GM19467 (cell line): Measurements from ENCODE around the gene BLID.

Experiments
- ATAC-seq: cut with Tn5 transposase; IDR thresholded peaks from one replicate; pipeline ENCODE4 v1.9.1; 2021; ENCODE audit warnings: mild to moderate bottlenecking, moderate library complexity; ENCODE audit not compliant: unreplicated experiment

BLID gene

GRCh38 chr11:122140500-122140899 is 24.5 kb upstream of the BLID start:
- ATAC-seq = no peak

- ATAC-seq = no peak
Observed at GRCh38 chr11:122139595-122139866, 23.5 kb upstream of the BLID start.

DNA sequence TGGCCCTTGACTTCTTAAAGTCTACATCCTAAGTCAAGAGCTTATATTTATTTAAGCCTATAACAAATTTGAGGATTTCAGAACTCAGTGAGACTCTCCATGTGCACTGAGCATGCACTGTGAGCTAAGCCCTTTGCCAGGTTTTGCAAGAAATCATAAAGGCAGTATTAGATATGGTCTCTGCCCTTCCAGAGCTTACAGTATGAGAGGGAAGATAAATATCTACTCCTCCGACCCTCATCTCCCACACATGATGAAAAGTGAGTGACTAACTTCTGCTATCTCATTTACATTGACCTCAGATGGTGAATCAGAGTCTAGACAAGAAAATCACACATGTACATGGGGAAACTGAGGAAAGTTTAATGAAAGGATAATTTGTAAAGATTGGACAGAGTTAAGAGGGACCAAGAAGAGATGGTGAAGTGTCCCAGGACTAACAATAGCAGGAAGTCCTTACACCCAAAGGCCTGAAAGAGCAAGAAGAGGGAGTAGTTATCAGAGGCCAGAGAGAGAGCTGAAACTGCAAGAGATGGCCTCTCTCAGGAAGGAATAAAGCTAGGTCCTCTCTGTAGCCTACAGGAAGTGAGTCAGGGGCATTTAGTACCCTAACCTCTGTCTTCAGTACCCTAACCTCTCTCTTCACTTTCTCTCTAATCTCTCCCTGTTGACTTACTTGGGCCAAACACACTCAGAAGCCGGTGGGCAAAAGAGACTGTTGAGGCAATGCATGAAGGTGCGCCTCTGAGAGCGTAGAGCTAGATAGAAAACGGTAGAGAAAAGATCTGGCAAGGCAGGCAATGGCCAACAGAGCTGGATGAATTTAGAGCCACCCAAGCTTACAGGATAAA is 23.0 kb upstream of the BLID start:
- no peak for ATAC-seq

GRCh38 chr11:122137078-122137793 is 21.2 kb upstream of the BLID start:
- no peak for ATAC-seq

DNA sequence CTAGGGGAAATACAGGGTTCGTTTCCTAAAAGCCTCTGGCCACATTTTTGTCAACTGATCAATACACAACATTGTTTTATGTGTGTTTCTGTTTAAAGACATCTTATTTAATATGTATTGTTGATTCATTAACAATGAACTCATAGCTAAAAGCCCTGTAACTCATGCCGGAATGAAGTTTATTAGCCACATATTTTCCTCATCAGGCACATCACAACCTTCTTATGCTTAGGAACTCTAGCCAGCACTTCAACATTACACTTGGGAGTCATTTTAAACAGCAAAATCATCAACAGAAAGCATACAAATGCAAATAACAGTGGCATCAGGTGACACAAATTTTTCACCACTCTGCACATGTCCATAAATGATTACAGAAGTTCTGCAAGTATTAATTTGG is 15.1 kb upstream of the BLID start:
- ATAC-seq = no peak

GRCh38 chr11:122128146-122128545 is 12.1 kb upstream of the BLID start:
- no peak for ATAC-seq

DNA sequence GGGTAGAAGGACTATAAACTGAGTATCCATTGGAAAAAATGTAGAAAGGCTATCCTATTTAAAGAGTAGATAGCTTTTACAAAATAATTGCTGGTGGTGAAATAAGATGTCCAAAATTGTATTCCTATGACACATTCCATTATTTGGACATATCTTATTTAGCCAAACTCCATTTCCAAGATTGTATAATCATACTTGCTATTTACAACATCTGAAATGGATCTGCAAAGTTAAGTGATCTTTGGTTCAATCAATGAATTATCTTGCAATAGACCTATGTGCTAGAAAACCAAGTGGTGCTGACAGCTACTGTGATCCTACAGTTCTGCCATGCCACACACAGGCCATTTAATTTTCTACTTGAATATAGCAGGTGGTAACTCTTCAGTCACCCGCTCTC is 11.0 kb upstream of the BLID start:
- ATAC-seq = no peak

DNA sequence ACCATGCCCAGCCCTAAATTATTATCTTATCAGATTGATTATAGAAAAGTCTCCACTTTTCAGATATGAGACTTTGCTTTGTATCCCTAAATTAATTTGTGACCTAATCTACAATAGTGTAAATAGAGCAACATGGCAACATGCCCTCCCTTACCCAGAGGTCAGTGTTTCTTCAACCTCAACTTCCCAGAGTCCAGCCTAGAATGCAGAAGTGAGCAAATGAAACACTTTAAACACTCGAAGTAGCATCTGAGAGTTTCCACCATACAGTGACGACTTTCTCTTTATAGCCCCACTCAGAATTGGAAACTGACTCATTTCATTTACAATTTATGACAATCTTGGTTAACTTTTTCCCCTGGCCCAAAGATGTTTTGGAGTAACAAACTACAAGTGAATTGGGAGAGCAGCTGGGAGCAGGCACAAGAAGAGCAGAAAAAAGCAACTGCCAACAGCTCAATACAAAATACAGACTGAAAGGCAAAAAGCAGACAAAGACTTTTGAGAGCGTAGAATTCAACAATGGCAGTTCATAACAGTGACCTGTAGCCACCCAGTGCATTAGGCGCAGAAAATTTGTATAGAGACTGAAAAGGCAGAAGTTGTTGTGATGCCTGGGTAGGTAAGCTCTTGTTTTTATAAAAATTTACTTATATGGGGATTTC is 10.1 kb upstream of the BLID start:
- no peak for ATAC-seq

DNA sequence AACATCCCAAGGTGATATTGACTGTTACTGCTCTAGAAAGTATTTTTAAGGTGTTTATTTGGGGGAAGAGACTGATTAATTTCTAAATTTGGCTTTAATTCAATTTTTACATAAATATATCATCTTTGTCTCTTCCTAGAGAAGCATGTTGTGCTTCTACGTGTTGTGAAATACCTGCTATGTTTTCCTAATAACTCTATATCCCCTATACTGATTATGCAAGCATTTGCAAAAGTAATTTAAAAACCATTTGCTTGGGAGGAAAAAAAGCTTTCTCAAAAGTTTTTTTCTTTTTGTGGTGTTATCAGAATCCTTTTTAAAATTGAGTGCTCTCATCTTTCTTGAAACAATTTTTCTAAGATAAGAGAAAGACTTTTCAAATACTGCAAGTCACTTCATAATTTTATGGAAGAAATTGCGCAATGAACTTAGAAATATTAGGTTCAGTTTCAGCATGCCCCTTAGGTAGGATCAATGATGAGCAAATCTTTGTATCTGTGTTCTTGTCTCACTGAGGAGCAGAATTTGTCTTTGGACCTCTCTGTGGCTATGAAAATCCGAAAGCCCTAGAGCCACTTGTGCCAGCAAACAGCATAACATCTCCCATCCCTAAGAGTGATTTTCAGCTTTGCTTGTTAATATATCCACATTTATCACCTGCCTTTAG is 7.4 kb upstream of the BLID start:
- ATAC-seq = no peak

GRCh38 chr11:122122179-122122578 is 6.2 kb upstream of the BLID start:
- no peak for ATAC-seq

- no peak for ATAC-seq
Observed at GRCh38 chr11:122120096-122120495, 4.1 kb upstream of the BLID start.

DNA sequence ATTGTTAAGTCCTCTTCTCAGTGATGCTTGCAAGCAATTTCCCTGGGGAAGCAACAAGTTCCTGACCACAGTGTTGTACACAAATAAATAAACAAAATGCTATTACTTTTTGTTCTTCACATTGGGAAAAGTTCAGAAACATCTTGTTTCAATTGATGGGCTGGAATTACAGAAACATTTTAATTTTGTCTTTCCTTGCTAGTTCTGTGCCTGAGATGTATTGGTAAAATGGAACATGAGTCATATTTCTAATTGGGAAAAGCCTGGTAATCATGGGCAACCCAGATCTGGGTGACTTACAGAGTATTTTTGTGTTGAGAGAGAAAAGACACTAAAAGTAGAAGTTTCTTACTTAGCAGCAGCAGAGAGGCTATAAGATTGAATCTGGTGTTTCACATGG is 576 bp upstream of the BLID start:
- ATAC-seq = no peak

DNA sequence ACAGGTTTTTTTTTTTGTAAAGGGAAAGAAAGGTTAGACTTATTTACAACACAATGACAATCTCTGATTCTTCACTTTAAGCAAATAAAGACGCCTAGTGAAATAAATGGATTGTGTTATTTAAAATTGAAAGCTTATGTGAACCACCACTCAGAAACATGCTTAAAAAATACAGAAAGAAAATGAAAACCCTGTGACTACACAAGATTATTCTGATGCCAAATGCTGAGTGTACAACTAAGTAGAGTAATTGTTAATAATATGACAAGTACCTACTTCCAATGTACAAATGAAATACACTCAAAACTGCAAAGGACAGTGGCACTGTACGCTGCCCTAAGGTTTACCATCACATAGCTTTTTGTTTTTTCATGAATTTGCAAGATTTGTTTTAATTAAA is 1.0 kb downstream of the BLID start:
- ATAC-seq = no peak

GRCh38 chr11:122113836-122114825 is 1.9 kb downstream of the BLID start:
- no peak for ATAC-seq

DNA sequence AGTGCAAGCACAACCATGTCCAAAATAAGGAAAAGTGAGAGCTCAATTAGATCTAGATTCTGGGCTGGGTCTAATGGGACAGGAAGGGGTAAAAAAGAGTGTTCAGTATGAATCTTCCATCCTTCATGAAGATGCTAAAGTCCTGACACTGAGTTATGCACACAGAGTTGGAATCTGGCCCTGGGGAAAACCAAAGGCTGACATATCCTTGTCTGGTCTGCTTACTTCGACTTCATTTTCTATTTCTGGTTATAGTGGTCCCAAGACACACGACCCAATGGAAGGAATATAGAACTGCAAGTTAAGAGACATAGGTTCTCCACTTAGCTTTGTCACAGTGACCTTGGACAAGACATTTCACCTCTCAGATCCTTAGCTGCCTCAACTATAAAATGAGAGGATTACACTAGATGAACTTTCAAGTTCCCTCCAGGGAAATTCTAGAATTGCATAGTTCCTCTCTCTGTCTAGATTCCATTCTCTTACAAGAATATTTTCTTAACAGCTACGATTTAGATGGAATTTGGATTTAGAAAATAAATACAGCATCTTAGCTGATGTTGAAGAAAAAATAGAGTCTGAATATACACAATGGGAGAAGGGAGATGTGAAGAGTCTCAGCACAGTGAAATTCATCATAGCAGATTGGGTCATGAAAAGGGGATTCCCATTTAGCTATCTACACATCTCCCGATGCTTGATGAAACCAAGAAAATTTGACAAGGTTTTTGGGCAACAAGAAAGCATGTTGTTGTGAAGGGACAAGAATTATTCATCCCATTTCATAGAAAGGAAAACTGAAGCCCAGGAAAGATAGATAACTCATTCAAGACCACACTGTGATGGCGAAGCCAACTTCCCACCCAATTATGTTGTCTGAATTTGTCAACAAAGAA is 3.3 kb downstream of the BLID start:
- ATAC-seq = no peak

- no peak for ATAC-seq
Observed at GRCh38 chr11:122109932-122110331, 6.1 kb downstream of the BLID start.

GRCh38 chr11:122108828-122109227 is 7.2 kb downstream of the BLID start:
- no peak for ATAC-seq

DNA sequence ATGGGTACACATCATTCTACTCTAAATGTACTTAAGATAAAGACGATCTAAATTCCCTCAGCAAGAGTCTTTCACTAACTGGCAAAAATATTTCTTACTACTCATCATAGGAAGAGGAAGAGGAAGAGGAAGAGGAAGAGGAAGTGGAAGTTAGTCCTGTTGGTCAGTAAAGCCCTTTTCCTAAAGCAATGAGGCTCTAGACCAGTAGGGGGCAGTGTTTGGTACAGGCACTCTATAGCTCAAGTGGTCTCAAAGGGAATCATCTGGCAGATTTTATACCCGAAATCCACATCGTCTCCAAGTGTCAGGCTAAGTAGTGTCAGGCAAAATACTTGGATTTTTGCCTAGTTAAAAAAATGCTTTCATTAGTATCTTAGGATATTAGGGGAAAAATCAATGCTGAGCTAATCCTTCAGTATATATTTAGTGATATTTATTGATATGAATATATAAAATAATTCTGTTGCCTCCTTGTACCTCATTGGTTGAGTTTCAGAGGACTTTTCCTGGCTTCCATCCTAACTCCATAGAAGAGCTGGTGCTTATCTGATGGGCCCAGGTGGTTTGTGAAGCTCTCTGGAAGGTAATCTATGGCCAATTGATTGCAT is 7.7 kb downstream of the BLID start:
- ATAC-seq = no peak

DNA sequence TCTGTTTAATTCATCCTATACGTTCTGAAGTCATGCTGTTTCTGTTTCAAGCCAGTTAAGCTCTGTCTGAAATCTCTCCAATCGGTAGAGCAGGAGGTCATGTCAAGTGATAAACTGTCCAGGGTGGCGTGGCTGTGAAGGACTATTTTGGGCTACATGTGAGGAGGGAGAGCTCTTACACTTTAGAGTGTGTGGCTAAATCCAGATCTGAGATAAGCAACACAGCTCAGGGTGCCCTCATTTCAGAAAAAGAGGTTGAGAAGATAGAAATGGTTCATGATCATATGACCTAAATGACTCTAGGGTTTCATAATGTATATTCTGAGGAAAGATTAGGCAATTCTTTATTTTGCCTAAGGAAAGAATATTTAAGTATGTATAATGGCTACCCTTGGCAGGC is 8.4 kb downstream of the BLID start:
- no peak for ATAC-seq
